Panc1 (cell line): ENCODE data around the gene DHRS3. TPM values are rescaled to one million over a fixed set of nuclear protein-coding genes. Genes with fewer than 3 reads are reported as not detected.

Source experiments
- ATAC-seq: fragments of 200-7000 bp; cut with Tn5 transposase; 2 replicates; pipeline ENCODE4 v1.9.1; 2020; ENCODE audit warnings: mild to moderate bottlenecking, moderate library complexity
- BruUV-seq: library from RNA; stranded (reverse); fragments of 400-500 nt; replicated peaks from 2 replicates; lab custom pipeline; 2021; lab: Mats Ljungman, UMichigan
- CTCF ChIA-PET: fragments of 300-600 bp; sonication (Branson Sonifier 250); formaldehyde crosslinking; loops from one replicate; lab custom pipeline; 2022; ENCODE audit warnings: antibody characterized with exemption; lab: Charles Lee
- POLR2A ChIA-PET: fragments of 300-600 bp; sonication (Branson Sonifier 250); formaldehyde crosslinking; loops from one replicate; lab custom pipeline; 2022; ENCODE audit warnings: antibody characterized with exemption; lab: Charles Lee
- DNase-seq: peaks from one replicate; pipeline ENCODE4 v3.0.0-alpha.2; 2010; ENCODE audit warnings: low read depth, low spot score
- H3K27ac ChIP-seq: 2 replicates; pipeline ENCODE4 v1.5.1; 2011; ENCODE audit warnings: mild to moderate bottlenecking, low read length, inconsistent platforms
- H3K27me3 ChIP-seq: fragments of 200-500 bp; sonication (Bioruptor generic); 2 replicates; pipeline ENCODE4 v1.6.0; 2014; ENCODE audit warnings: low read length, inconsistent platforms; ENCODE audit not compliant: control insufficient read depth, insufficient read depth
- H3K36me3 ChIP-seq: fragments of 200-500 bp; sonication (Bioruptor generic); 2 replicates; pipeline ENCODE4 v1.5.1; 2014; ENCODE audit warnings: inconsistent platforms, mild to moderate bottlenecking, low read length, moderate library complexity; ENCODE audit not compliant: control insufficient read depth, insufficient read depth
- H3K4me1 ChIP-seq: 2 replicates; pipeline ENCODE4 v1.5.1; 2011; ENCODE audit warnings: inconsistent platforms, mild to moderate bottlenecking, low read length, moderate library complexity; ENCODE audit not compliant: control insufficient read depth, insufficient read depth
- H3K4me3 ChIP-seq, 2 experiments: 2 replicates each; pipeline ENCODE4 v1.5.1; 2011 to 2012; ENCODE audit warnings: low read depth in 2 of 2, low read length in 2 of 2, mild to moderate bottlenecking in 2 of 2, inconsistent platforms in 1 of 2, moderate library complexity in 1 of 2
- H3K9me3 ChIP-seq: fragments of 200-500 bp; sonication (Bioruptor generic); 2 replicates; pipeline ENCODE4 v1.5.1; 2014; ENCODE audit warnings: low read depth, mild to moderate bottlenecking, inconsistent platforms, low read length, moderate library complexity; ENCODE audit not compliant: control insufficient read depth, insufficient read depth
- POLR2AphosphoS5 ChIP-seq: IDR thresholded peaks from 2 replicates; pipeline ENCODE4 v1.6.1; 2012; ENCODE audit warnings: mild to moderate bottlenecking, low read depth, low read length, moderate library complexity
- SIN3A ChIP-seq: IDR thresholded peaks from 2 replicates; pipeline ENCODE4 v1.6.1; 2012; ENCODE audit warnings: low read depth, mild to moderate bottlenecking, low read length, moderate library complexity, borderline replicate concordance; ENCODE audit not compliant: insufficient read depth
- TCF7L2 ChIP-seq: IDR thresholded peaks from 2 replicates; pipeline ENCODE4 v1.6.1; 2011; ENCODE audit warnings: mild to moderate bottlenecking, low read depth, low read length, inconsistent platforms
- in situ Hi-C: cut with HindIII; loops from 2 replicates; pipeline ENCODE4 v1.10.0; 2016; ENCODE audit warnings: low sequenced_read_pairs, low pct_unique_long_range_greater_than_20kb
- intact Hi-C: fragments of 100-400 bp; cut with micrococcal nuclease; formaldehyde crosslinking; loops from one replicate; pipeline ENCODE4 v1.10.0; 2022; ENCODE audit not compliant: unreplicated experiment
- total RNA-seq: library from RNA; stranded (reverse); gene quantifications from one replicate; pipeline ENCODE4 v1.2.1, GENCODE V29; 2021; ENCODE audit not compliant: unreplicated experiment
- TF ChIP-seq, protein P1 (sequence below): fragments of 450-650 bp; IDR thresholded peaks from 2 replicates; pipeline ENCODE4 v1.5.1; 2017; ENCODE audit warnings: mild to moderate bottlenecking
- TF ChIP-seq, protein P2 (sequence below), 2 experiments: IDR thresholded peaks; 2 replicates each; pipeline ENCODE4 v1.6.1; 2011 to 2012; ENCODE audit warnings: low read depth in 2 of 2, control low read depth in 1 of 2, low read length in 1 of 2, mild to moderate bottlenecking in 1 of 2, moderate library complexity in 1 of 2; ENCODE audit not compliant: insufficient read depth in 1 of 2

DHRS3 gene
- total RNA-seq, 1 experiment from 2014 or later = 113 TPM

DNA sequence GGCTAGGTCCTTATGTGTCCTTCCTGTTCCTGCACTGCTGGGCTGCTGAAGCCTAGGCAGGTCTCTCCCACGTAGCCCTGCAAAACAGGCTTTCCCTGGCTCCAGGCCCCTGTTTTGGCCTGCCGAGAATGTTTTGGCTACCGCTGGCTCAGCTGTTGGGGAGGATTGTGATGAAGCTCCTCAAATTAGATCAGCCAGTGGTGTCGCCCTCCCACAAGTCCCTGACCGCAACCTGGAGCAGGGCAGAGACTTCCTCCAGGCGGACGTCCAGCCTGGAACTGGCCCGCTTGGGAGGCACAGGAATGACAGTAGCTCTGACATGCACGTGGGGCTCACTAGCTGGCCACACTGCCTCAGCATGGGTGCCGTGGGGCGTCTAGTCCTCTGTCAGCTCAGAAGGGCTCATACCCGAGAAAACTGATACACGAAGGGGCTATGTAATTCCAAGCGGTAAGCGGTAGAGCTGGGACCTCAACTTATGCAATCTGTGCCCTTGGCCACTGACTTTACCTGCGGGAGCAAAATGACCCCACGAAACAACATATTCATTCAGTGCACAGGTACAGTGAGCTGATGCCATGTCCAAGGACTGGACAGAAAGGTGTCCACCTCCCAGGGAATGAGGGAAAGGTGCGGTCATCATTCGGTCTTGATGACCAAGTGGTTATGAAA, 26.6 kb downstream of the DHRS3 start:
- BruUV-seq = no TSS peak
- ATAC-seq = no peak
- peak overlapping the region; percentile 96 for H3K27ac ChIP-seq

DNA sequence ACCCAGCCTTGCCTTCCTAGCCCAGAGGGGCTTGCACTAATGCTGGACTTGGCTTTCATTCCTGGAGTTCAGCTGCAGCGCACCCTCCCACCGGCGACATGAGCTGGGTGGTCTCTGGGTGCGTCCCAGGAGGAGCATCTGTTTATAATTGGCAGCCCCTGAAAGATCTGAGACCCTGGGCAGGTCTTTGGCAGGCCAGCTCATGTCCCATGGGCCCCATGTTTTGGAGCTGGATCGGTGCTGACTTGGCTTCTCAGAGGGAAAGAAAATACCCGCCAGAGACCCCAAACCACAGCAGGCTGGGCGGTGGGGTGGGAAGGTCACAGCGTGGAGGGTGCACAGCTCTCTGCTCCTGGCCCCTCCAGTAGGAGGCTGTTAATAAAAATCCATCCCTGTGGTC, 29.3 kb downstream of the DHRS3 start:
- Histone ChIP-seq H3K36me3 (no peaks in the 10 kb centered on the region), H3K27ac (peak overlapping the region; percentile 96), H3K9me3 (no peaks in the 10 kb centered on the region), H3K4me1 (peaks cover 73% of the 10 kb centered on the region), H3K27me3 (no peaks in the 10 kb centered on the region), H3K4me3 (no peak overlapping the region)
- intact Hi-C loops (no loop called here), in situ Hi-C loops (no loop called here)
- TF ChIP-seq TCF7L2 = no peak
- no peak for TF ChIP-seq POLR2AphosphoS5
- TF ChIP-seq, protein P1, sequence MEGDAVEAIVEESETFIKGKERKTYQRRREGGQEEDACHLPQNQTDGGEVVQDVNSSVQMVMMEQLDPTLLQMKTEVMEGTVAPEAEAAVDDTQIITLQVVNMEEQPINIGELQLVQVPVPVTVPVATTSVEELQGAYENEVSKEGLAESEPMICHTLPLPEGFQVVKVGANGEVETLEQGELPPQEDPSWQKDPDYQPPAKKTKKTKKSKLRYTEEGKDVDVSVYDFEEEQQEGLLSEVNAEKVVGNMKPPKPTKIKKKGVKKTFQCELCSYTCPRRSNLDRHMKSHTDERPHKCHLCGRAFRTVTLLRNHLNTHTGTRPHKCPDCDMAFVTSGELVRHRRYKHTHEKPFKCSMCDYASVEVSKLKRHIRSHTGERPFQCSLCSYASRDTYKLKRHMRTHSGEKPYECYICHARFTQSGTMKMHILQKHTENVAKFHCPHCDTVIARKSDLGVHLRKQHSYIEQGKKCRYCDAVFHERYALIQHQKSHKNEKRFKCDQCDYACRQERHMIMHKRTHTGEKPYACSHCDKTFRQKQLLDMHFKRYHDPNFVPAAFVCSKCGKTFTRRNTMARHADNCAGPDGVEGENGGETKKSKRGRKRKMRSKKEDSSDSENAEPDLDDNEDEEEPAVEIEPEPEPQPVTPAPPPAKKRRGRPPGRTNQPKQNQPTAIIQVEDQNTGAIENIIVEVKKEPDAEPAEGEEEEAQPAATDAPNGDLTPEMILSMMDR = no peak
- TF ChIP-seq, protein P2, sequence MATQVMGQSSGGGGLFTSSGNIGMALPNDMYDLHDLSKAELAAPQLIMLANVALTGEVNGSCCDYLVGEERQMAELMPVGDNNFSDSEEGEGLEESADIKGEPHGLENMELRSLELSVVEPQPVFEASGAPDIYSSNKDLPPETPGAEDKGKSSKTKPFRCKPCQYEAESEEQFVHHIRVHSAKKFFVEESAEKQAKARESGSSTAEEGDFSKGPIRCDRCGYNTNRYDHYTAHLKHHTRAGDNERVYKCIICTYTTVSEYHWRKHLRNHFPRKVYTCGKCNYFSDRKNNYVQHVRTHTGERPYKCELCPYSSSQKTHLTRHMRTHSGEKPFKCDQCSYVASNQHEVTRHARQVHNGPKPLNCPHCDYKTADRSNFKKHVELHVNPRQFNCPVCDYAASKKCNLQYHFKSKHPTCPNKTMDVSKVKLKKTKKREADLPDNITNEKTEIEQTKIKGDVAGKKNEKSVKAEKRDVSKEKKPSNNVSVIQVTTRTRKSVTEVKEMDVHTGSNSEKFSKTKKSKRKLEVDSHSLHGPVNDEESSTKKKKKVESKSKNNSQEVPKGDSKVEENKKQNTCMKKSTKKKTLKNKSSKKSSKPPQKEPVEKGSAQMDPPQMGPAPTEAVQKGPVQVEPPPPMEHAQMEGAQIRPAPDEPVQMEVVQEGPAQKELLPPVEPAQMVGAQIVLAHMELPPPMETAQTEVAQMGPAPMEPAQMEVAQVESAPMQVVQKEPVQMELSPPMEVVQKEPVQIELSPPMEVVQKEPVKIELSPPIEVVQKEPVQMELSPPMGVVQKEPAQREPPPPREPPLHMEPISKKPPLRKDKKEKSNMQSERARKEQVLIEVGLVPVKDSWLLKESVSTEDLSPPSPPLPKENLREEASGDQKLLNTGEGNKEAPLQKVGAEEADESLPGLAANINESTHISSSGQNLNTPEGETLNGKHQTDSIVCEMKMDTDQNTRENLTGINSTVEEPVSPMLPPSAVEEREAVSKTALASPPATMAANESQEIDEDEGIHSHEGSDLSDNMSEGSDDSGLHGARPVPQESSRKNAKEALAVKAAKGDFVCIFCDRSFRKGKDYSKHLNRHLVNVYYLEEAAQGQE (IDR thresholded peaks at IDR 0.05; ENCODE audit: insufficient read depth in 1 of 2, low read depth in 2 of 2, low read length in 1 of 2) = no peak
- no peak for TF ChIP-seq SIN3A
- ATAC-seq (no peak), DNase-seq (no peak)
- ChIA-PET CTCF (no interaction called here), POLR2A (no interaction called here)
- BruUV-seq = no TSS peak

More for the DNA sequence above, 26.6 kb downstream of the DHRS3 start:
- DNase-seq = no peak
- H3K4me3 ChIP-seq = no peak overlapping the region
- no peaks in the 10 kb centered on the region for H3K9me3 ChIP-seq
- in situ Hi-C loops = no loop called here
- intact Hi-C loops = no loop called here
- no peak for TF ChIP-seq SIN3A
- TF ChIP-seq, protein P1 = no peak
- TF ChIP-seq, protein P2 (IDR thresholded peaks at IDR 0.05; ENCODE audit: insufficient read depth in 1 of 2, low read depth in 2 of 2, low read length in 1 of 2) = no peak
- TF ChIP-seq TCF7L2 = no peak
- TF ChIP-seq POLR2AphosphoS5 = no peak
- peaks cover 82% of the 10 kb centered on the region for H3K4me1 ChIP-seq
- ChIA-PET CTCF (interaction anchor here (0.5 to 0.6 kb wide), 2 partner anchors 40 to 293 kb away, joined by 3 read pairs; no protein-coding TSS in a partner anchor), POLR2A (no interaction called here)
- no peaks in the 10 kb centered on the region for H3K36me3 ChIP-seq
- H3K27me3 ChIP-seq = no peaks in the 10 kb centered on the region
